PC-3 (cell line): ENCODE data around the gene FEV. TPM values are rescaled to one million over a fixed set of nuclear protein-coding genes. Genes with fewer than 3 reads are reported as not detected.

Source experiments
- ATAC-seq: fragments of 200-7000 bp; cut with Tn5 transposase; 2 replicates; pipeline ENCODE4 v1.9.1; 2020; ENCODE audit warnings: mild to moderate bottlenecking, moderate library complexity
- BruUV-seq: library from RNA; stranded (reverse); fragments of 400-500 nt; replicated peaks from 2 replicates; lab custom pipeline; 2021; lab: Mats Ljungman, UMichigan
- CTCF ChIA-PET: fragments of 300-600 bp; sonication (Branson Sonifier 250); formaldehyde crosslinking; loops from one replicate; lab custom pipeline; 2022; ENCODE audit warnings: antibody characterized with exemption; lab: Charles Lee
- POLR2A ChIA-PET: fragments of 300-600 bp; sonication (Branson Sonifier 250); formaldehyde crosslinking; loops from one replicate; lab custom pipeline; 2022; ENCODE audit warnings: antibody characterized with exemption; ENCODE audit not compliant: unreplicated experiment; lab: Charles Lee
- DNase-seq: peaks from one replicate; pipeline ENCODE4 v3.0.0-alpha.2; 2015
- H2AFZ ChIP-seq: fragments of 300-600 bp; sonication (generic); 2 replicates; pipeline ENCODE4 v1.6.0; 2016; ENCODE audit warnings: antibody characterized with exemption, low read length
- H3F3A ChIP-seq: fragments of 300-600 bp; sonication (generic); one replicate; pipeline ENCODE4 v1.6.0; 2017; ENCODE audit warnings: antibody characterized with exemption, low read length, control low read depth, mild to moderate bottlenecking; ENCODE audit not compliant: unreplicated experiment
- H3K27ac ChIP-seq: fragments of 300-600 bp; sonication (generic); 2 replicates; pipeline ENCODE4 v1.5.1; 2016; ENCODE audit warnings: mild to moderate bottlenecking, low read length
- H3K27me3 ChIP-seq: fragments of 300-600 bp; sonication (generic); 2 replicates; pipeline ENCODE4 v1.6.1; 2016; ENCODE audit warnings: low read length, mixed read lengths
- H3K36me3 ChIP-seq: fragments of 300-600 bp; sonication (generic); 2 replicates; pipeline ENCODE4 v1.6.1; 2016; ENCODE audit warnings: low read depth, mixed run types, low read length, mixed read lengths
- H3K4me1 ChIP-seq: fragments of 300-600 bp; sonication (generic); 2 replicates; pipeline ENCODE4 v1.5.1; 2016; ENCODE audit warnings: low read length; ENCODE audit not compliant: insufficient read depth
- H3K4me2 ChIP-seq: fragments of 300-600 bp; sonication (generic); 2 replicates; pipeline ENCODE4 v1.6.0; 2016; ENCODE audit warnings: low read length
- H3K4me3 ChIP-seq: fragments of 300-600 bp; sonication (generic); 2 replicates; pipeline ENCODE4 v1.5.1; 2016; ENCODE audit warnings: mild to moderate bottlenecking, low read length, mixed read lengths
- H3K79me2 ChIP-seq: fragments of 300-600 bp; sonication (generic); 2 replicates; pipeline ENCODE4 v1.6.1; 2017; ENCODE audit warnings: low read length, mixed read lengths
- H3K9ac ChIP-seq: fragments of 300-600 bp; sonication (generic); 2 replicates; pipeline ENCODE4 v1.6.0; 2016; ENCODE audit warnings: mild to moderate bottlenecking, low read length
- H3K9me2 ChIP-seq: fragments of 300-600 bp; sonication (generic); replicated peaks from 2 replicates; pipeline ENCODE4 v1.6.1; 2016; ENCODE audit warnings: mixed run types, low read length, mixed read lengths
- H3K9me3 ChIP-seq: fragments of 300-600 bp; sonication (generic); 2 replicates; pipeline ENCODE4 v1.6.1; 2016; ENCODE audit warnings: low read length, mixed read lengths
- H4K20me1 ChIP-seq: fragments of 300-600 bp; sonication (generic); 2 replicates; pipeline ENCODE4 v1.6.1; 2016; ENCODE audit warnings: low read length, mixed read lengths
- EZH2 ChIP-seq: fragments of 300-600 bp; sonication (generic); IDR thresholded peaks from one replicate; pipeline ENCODE4 v1.6.1; 2017; ENCODE audit warnings: antibody characterized with exemption, mild to moderate bottlenecking, low read length; ENCODE audit not compliant: unreplicated experiment
- EZH2phosphoT487 ChIP-seq: fragments of 300-600 bp; sonication (generic); IDR thresholded peaks from 2 replicates; pipeline ENCODE4 v1.6.1; 2018; ENCODE audit warnings: mild to moderate bottlenecking, antibody characterized with exemption, low read length, borderline replicate concordance
- intact Hi-C: fragments of 100-400 bp; cut with micrococcal nuclease; formaldehyde crosslinking; loops from 2 replicates; pipeline ENCODE4 v1.9.0; 2023
- total RNA-seq: library from RNA; depleted of rRNA; stranded (reverse); fragments of >200 nt; gene quantifications from 2 replicates; pipeline ENCODE4 v1.2.3, GENCODE V29; 2014
- TF ChIP-seq, protein P1 (sequence below): fragments of 300-600 bp; sonication (generic); conservative IDR thresholded peaks from 2 replicates; pipeline ENCODE4 v1.5.1; 2017; ENCODE audit warnings: antibody characterized with exemption, low read depth, mild to moderate bottlenecking, low read length

FEV gene
- total RNA-seq, 1 experiment from 2014 or later = 0.07 TPM

DNA sequence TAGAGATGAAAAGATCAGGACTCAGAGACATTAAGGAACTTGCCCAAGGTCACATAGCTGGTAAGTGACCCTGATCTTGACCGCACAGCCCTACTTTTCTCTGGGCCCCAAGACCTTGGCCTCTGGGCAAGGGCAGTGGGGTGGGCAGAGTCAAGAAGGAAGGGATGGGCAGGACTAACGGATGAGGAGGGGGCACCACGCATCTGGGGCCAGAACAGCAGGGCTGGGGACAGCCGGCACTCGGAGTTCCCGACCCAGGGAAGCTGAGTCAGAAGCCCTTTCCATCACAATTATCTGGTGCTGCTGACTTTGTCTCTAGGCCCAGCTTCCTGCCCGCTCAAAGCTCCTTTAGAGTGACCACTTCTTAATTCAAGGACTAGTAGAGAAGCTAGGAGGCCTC is 42.0 kb upstream of the FEV start:
- no peak overlapping the region for H2AFZ ChIP-seq
- no peak overlapping the region for H3K4me3 ChIP-seq
- no peaks in the 10 kb centered on the region for H3K9me3 ChIP-seq
- ChIA-PET CTCF (interaction anchor here (0.5 to 0.7 kb wide), 2 partner anchors 130 to 542 kb away, joined by 4 to 5 read pairs; no protein-coding TSS in a partner anchor), POLR2A (no interaction called here)
- H3K79me2 ChIP-seq = no peaks in the 10 kb centered on the region
- DNase-seq (no peak), ATAC-seq (no peak)
- TF ChIP-seq EZH2phosphoT487 (no peak), EZH2 (no peak)
- TF ChIP-seq, protein P1, sequence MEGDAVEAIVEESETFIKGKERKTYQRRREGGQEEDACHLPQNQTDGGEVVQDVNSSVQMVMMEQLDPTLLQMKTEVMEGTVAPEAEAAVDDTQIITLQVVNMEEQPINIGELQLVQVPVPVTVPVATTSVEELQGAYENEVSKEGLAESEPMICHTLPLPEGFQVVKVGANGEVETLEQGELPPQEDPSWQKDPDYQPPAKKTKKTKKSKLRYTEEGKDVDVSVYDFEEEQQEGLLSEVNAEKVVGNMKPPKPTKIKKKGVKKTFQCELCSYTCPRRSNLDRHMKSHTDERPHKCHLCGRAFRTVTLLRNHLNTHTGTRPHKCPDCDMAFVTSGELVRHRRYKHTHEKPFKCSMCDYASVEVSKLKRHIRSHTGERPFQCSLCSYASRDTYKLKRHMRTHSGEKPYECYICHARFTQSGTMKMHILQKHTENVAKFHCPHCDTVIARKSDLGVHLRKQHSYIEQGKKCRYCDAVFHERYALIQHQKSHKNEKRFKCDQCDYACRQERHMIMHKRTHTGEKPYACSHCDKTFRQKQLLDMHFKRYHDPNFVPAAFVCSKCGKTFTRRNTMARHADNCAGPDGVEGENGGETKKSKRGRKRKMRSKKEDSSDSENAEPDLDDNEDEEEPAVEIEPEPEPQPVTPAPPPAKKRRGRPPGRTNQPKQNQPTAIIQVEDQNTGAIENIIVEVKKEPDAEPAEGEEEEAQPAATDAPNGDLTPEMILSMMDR = no peak
- no peaks in the 10 kb centered on the region for H4K20me1 ChIP-seq
- H3K9me2 ChIP-seq = no peaks in the 10 kb centered on the region
- BruUV-seq = no TSS peak
- no peaks in the 10 kb centered on the region for H3K27me3 ChIP-seq
- H3K4me1 ChIP-seq = no peaks in the 10 kb centered on the region
- H3F3A ChIP-seq = no peaks in the 10 kb centered on the region
- H3K36me3 ChIP-seq = no peaks in the 10 kb centered on the region
- intact Hi-C loops = loop anchor here (5.0 kb wide), 1 partner anchor 35 kb away; the partner anchor contains the start of gene IHH
- no peak overlapping the region for H3K27ac ChIP-seq
- H3K9ac ChIP-seq = no peak overlapping the region
- H3K4me2 ChIP-seq = no peak overlapping the region

DNA sequence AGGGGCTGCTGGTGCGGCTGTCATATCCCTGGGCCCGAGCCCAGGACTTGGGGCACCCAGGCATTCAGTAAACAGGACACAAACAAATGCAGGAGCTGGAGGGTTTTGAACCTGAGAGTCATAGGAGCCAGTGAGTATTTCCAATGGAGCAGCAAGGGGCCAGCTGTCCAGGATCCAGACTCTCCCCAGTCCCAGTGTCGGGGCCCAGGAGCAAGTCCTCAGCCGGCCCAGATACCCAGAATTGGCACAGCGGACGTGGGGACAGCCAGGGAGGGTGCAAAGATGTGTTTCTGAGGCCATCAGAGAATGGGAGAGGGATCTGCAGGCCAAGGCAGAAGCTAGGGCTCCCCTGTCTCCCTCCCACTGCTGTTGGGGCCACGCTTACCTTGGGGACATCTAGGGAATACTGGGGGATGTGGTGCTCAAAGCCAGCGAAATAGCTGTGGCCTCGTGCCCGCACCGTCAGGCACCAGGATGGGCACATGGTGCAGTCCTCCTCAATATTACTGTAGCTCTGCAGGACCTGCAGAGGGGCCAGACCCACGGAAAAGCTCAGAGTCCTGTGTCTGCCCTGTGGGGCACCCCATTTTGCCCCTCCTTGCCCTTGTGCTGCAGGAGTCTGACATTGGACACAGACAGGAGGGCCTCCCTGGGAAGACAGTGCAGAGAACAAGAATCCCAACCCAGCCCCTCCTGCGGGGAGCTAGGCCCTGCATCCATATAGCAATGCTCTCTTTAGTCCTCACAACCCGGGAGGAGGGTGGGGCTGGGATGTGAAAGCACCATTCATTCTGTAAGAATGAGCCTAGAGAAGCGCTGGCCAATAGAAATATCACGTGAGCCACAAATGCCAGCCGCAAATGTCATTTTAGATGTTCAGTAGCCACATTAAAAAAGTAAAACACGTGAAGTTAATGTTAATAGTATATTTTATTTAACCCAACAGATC is 40.9 kb upstream of the FEV start:
- TF ChIP-seq EZH2phosphoT487 (no peak), EZH2 (no peak)
- TF ChIP-seq, protein P1 = no peak
- POLR2A ChIA-PET = no interaction called here

DNA sequence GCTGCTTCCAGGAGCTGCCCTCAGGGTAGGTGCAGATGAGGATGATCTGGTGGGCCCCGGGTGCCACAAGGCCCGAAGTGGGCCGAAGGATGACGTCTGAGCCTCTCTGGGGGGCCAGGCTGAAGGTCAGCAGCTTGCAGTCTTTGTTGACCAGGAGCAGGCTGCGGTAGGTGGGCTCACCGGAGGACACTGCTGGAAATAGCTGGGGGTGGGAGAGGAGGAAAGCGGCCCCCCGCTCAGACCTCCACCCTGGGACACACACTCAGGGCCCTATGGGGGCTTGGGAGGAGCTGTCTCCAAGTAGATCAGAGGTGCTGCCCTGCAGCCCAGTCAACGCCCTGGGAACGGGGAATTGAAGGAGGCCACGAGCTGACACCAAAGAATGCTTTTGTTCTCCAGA is 39.1 kb upstream of the FEV start:
- no peaks in the 10 kb centered on the region for H3F3A ChIP-seq
- H3K4me3 ChIP-seq = no peak overlapping the region
- ChIA-PET POLR2A (no interaction called here), CTCF (interaction anchor here (1.0 kb wide), 1 partner anchor 21 kb away, joined by 3 read pairs; no protein-coding TSS in a partner anchor)
- DNase-seq (no peak), ATAC-seq (no peak)
- no TSS peak for BruUV-seq
- H2AFZ ChIP-seq = no peak overlapping the region
- H3K27ac ChIP-seq = no peak overlapping the region
- H4K20me1 ChIP-seq = no peaks in the 10 kb centered on the region
- intact Hi-C loops = no loop called here
- no peak overlapping the region for H3K9ac ChIP-seq
- no peaks in the 10 kb centered on the region for H3K4me1 ChIP-seq
- TF ChIP-seq EZH2phosphoT487 (no peak), EZH2 (no peak)
- TF ChIP-seq, protein P1 = no peak
- no peaks in the 10 kb centered on the region for H3K79me2 ChIP-seq
- H3K36me3 ChIP-seq = no peaks in the 10 kb centered on the region
- no peaks in the 10 kb centered on the region for H3K27me3 ChIP-seq
- no peak overlapping the region for H3K4me2 ChIP-seq
- H3K9me2 ChIP-seq = no peaks in the 10 kb centered on the region
- H3K9me3 ChIP-seq = no peaks in the 10 kb centered on the region

More for the DNA sequence above, 40.9 kb upstream of the FEV start:
- H3K27me3 ChIP-seq = no peaks in the 10 kb centered on the region
- no peaks in the 10 kb centered on the region for H4K20me1 ChIP-seq
- no peaks in the 10 kb centered on the region for H3K9me3 ChIP-seq
- no TSS peak for BruUV-seq
- ATAC-seq (no peak), DNase-seq (no peak)
- H3K9ac ChIP-seq = no peak overlapping the region
- intact Hi-C loops = loop anchor here (5.0 kb wide), 1 partner anchor 36 kb away; the partner anchor contains the start of gene IHH
- H2AFZ ChIP-seq = no peak overlapping the region
- no peak overlapping the region for H3K4me3 ChIP-seq
- no peak overlapping the region for H3K27ac ChIP-seq
- H3K9me2 ChIP-seq = no peaks in the 10 kb centered on the region
- H3K4me2 ChIP-seq = no peak overlapping the region
- H3K4me1 ChIP-seq = no peaks in the 10 kb centered on the region
- no peaks in the 10 kb centered on the region for H3K36me3 ChIP-seq
- no peaks in the 10 kb centered on the region for H3F3A ChIP-seq
- CTCF ChIA-PET = interaction anchor here (0.5 kb wide), 1 partner anchor 24 kb away, joined by 3 read pairs; no protein-coding TSS in a partner anchor
- no peaks in the 10 kb centered on the region for H3K79me2 ChIP-seq
